Stimulated activated CD4-positive, alpha-beta T cell treated with anti-CD3 and anti-CD28 coated beads, Interleukin-12 subunit alpha, Interleukin-12 subunit beta, amount 100 ng/mL, for 24 hours (primary cell): Measurements from ENCODE around the gene FN1.

ENCODE experiments used
- DNase-seq, 2 experiments: peaks; one replicate each; pipeline ENCODE4 v3.0.0-alpha.2; 2020; ENCODE audit warnings: low read depth in 2 of 2

FN1 gene

DNA sequence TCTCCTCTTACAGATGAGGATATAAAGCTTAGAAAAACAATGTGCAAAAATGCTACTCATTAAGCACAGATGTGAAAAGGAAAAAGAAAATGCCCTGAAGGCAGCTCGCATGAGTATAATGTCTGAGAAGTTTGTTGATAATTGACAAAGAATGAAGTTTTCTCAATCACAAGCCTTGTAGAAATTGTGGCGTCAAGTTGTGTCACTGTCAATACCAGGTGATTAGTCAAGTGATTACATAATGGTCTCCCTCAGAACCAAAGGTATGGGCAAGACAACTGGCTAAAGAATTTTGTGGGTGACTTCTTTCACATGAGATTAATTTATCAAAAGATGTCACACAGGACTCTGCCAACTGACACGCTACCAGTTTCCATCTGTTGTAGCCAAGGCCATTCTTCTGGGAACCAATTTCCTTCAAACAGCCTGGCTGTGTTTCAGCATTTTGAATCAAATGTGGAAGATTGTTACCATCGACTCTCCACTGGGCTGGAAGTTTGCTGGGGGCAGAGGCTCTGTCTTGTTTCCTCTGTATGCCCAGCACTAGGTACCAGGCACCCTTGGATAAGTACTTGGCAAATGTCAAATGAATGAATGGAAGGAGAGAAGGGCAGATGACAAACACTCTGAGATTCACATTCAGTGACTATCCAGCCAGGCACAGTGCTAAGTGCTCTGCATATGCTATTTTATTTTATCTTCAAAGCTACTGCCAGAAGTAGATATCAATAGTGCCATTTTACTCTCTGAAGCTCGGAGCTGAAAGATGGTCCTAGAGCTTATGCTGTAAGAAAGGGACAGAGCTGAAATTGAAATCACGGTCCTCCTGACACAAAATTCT lies 5.9 kb upstream of the FN1 start:
- no peak for DNase-seq

- DNase-seq: no peak
Measured at GRCh38 chr2:215439980-215440512, 4.2 kb upstream of the FN1 start.

DNA sequence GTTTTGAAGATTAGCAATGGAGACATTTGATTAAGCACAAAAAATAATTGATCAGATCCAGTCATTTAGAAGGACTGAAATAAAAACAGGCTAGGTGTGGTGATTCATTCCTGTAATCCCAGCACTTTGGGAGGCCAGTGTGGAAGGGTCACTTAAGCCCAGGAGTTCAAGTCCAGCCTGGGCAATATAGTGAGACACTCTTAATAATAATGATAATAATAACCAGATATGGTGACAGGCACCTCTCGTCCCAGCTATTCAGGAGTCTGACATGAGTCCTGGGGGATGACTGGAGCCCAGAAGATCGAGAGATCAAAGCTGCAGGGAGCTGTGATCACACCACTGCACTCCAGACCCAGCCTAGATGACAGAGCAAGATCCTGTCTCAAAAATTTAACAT lies 3.5 kb upstream of the FN1 start:
- no peak for DNase-seq

DNA sequence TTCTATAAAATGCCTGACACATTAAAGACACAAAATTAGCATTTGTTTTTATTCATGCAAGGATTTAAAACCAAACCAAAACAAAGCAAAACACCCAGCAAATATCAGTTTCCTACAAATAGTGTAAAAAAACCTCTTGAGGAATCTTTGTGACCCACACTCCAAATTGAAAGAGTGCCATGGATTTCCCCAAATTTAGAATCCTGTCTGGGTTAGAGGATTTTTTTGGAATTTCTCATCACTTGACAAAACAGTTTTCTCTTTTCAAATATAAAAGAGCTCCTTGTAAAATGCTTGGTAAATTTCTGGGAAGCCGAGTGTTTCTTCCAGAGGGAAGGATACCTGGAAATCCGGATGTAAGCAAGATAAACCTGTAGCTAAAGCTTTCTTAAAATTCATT lies 1.7 kb upstream of the FN1 start:
- no peak for DNase-seq

GRCh38 chr2:215436705-215437565 lies 1.1 kb upstream of the FN1 start:
- no peak for DNase-seq

DNA sequence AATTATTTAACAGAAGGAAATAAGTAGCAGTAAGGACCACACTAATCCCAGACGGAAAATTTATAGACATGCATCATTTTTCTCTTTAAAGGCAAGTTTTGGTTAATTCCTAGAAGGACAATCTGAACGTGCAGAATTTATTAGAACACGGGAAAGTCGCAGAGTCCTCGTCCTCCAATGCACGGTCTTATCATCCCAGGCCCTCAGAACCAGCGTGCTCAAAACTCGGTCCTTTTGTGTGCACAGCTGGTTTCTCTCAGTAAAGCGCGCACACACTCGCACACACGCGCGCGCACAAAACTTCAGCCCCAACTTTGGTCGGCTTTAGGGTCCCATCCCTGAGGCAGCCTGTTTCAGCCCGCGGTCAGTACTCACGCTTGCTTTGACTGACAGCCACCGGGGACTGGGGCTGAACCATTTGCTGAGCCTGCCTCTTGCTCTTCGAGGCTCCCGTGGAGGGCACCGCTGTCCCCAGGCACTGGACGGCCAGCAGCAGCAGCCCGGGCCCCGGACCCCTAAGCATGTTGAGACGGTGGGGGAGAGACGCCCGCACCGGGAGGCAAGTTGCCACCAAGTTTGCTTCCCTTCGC lies 493 bp downstream of the FN1 start:
- no peak for DNase-seq

- DNase-seq: no peak
Measured at GRCh38 chr2:215434447-215435279, 1.2 kb downstream of the FN1 start.

GRCh38 chr2:215432759-215433594 lies 2.9 kb downstream of the FN1 start:
- DNase-seq: no peak

DNA sequence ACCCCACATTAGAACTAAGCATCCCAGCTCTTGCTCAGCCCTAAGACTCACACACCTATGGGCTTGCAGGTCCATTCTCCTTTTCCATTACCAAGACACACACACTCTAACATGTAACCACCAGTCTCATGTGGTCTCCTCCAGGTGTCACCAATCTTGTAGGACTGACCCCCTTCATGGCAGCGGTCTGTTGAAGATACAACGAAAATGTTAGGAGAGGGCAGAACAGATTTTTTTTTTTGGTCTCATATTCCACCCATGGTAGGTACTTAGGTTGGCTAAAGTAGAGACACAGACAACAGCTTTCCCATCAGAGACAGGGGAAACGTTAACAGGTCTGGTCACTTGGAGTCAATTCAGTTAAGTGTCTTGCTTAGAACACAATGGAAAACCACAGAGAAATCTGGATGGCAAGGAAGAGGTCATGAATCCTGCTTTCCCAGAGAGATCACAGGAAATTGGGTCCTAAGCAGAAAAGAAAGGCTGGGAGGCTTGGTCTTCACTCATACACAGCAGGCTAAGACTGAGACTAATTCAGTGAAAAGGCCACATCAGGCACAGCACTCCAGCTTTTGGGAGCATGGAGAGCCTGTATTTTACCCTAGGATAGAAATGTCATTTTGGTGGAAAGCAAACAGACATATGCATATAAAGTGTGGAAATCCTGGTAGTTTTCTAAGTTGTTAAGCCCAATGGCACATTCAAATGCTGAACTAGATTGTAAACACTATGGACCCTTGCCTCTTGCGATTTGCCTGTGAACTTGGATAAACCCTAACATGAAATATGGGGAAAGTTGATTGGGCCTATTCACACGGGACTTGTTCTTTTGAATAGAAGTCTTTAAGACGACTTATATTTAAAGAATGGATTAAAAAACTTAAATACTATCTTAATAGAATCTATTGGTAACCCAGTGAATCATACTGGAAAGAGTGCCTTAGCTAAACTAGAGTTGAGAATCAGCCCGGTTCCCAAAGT lies 3.8 kb downstream of the FN1 start:
- DNase-seq: no peak

DNA sequence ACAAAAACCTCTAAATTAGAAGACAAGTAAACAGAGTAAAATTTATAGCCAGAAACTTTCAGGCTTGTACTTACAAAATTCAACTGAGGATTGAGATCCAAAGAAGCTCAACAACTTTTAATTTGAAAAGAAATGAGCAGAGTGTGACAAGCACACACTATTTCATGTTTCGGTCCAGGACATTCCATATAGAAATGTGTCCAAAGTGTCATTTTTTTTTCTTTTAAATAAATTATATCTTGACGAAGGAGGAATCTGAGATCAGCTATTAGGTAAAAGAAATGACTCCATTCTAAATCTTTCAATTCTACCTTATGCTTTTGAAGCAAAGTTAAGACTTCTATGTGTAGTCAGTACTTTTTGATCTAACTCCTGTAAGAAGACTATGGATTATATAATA lies 4.6 kb downstream of the FN1 start:
- DNase-seq: no peak

- DNase-seq: no peak
Measured at GRCh38 chr2:215430528-215431187, 5.2 kb downstream of the FN1 start.

DNA sequence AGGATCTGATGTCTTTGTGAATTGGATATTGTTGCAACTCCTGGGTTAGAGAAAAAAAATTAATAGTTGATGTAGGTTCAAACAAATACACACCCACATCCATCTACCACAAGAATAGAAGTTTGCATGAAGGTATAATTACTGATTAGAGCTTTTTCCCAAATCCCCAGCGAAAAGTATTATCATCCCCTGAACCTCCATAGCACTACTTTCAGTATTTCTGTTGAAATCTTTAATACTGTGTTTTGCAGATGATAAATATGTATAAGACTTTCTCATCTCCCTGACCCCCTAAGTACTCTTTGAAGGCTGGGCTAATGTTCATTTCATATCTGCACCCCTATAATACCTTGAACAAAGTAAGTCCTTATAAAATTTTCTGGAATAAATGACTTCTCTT lies 6.4 kb downstream of the FN1 start:
- DNase-seq: no peak

GRCh38 chr2:215428060-215428910 lies 7.6 kb downstream of the FN1 start:
- no peak for DNase-seq

GRCh38 chr2:215427585-215427984 lies 8.3 kb downstream of the FN1 start:
- no peak for DNase-seq

- no peak for DNase-seq
Measured at GRCh38 chr2:215425021-215425782, 10.7 kb downstream of the FN1 start.

DNA sequence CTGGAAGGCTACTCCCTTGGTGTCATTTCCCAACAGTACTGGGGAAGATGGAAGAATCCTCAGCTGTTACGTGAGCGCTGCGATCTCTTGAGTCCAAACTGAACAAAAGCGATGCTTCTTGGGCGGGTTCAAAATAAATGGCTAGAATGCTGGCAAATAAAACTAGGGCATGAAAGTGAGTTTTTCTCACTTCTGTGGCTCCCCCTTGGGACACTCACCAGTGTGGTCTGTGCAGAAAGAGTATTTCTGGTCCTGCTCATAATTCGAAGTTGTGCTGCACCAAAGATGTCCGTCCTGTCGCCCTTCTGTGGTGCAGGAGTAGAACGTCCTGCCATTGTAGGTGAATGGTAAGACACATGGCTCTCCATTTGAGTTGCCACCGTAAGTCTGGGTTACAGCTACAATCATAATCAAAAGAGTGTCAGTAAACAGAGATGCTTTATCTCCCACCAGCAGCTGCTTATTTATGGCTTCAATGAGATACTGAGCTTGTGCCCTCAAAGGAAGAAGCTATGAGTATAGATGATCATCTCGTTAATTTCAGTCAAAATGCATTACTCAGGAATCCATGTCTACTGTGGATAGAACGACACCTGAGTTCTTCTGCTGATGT lies 11.8 kb downstream of the FN1 start:
- no peak for DNase-seq

DNA sequence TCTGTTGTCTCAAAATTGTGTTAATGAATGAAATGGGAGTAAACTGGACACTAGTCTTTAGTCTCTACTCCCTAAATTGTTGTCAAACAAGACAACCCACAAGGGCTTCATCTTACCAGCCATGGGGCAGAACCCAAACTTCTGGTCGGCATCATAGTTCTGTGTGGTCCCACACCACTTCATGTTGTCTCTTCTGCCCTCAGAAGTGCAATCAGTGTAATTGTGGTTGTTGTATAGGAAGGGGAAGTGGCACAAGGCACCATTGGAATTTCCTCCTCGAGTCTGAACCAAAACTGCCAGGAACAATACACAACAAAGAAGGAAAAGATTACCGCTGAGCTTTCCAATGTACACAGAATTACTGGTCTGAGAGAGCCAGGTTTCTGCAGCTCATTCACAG lies 12.6 kb downstream of the FN1 start:
- DNase-seq: no peak
